ENCODE data around the gene OLFM1. TPM values are rescaled to one million over a fixed set of nuclear protein-coding genes. Genes with fewer than 3 reads are reported as not detected.

OLFM1 gene
- total RNA-seq, 1 donor from 2014 or later: 5.5 TPM

DNA sequence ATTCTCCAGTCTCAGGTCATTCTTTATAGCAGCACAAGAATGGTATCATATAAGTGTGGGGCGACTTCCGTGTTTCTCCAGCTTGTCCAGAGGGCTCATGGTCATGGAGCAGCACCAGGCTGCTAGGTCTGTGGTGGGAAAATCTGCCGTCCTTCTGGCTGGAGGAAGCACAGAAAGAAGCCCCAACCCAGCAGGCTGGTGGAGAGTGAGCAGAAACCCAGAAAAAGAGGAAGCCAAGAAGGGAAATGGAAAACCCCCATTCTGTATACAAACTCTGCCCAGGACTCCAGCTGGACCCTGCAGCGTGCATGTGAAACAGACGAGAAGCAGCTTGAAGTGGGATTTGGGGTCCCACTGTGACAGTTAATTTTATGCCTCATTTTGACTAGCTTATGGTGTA is 34.3 kb upstream of the OLFM1 start:
- no peak overlapping the region for H3K4me2 ChIP-seq (ENCODE audit: low read length)
- H3K4me1 ChIP-seq (ENCODE audit: insufficient read depth, low read length): no peaks in the 10 kb centered on the region
- Mint-ChIP-seq H3K9me3 (ENCODE audit: unreplicated experiment) (peaks cover 5% of the 10 kb centered on the region), H3K4me3 (ENCODE audit: unreplicated experiment) (no peak overlapping the region), H3K36me3 (ENCODE audit: low read depth, unreplicated experiment) (no peaks in the 10 kb centered on the region), H3K27ac (ENCODE audit: unreplicated experiment) (no peak overlapping the region), H3K4me1 (ENCODE audit: low read depth, unreplicated experiment) (no peaks in the 10 kb centered on the region), H3K27me3 (ENCODE audit: low read depth, unreplicated experiment) (peaks cover 30% of the 10 kb centered on the region)
- H2AFZ ChIP-seq (ENCODE audit: low read depth, low read length): no peak overlapping the region
- no peaks in the 10 kb centered on the region for H3K9me3 ChIP-seq (ENCODE audit: insufficient read depth, low read depth, low read length)
- no peak overlapping the region for H3K9ac ChIP-seq (ENCODE audit: low read length)
- no peak for TF ChIP-seq EZH2 (IDR thresholded peaks at IDR 0.05; ENCODE audit: insufficient read depth, low read length)
- no peak for TF ChIP-seq CTCF (IDR thresholded peaks at IDR 0.05; ENCODE audit: insufficient read depth, low read depth, low read length)
- no peak overlapping the region for H3K27ac ChIP-seq (ENCODE audit: low read depth, low read length)
- FAIRE-seq: no peak
- no peaks in the 10 kb centered on the region for H3K79me2 ChIP-seq (ENCODE audit: insufficient read depth, low read length)
- H3K36me3 ChIP-seq (ENCODE audit: insufficient read depth, low read length): no peaks in the 10 kb centered on the region
- H3K27me3 ChIP-seq (ENCODE audit: insufficient read depth, low read length): no peaks in the 10 kb centered on the region
- H4K20me1 ChIP-seq (ENCODE audit: insufficient read depth, low read length): no peaks in the 10 kb centered on the region
- no peak for DNase-seq (ENCODE audit: low read depth)
- H3K4me3 ChIP-seq (ENCODE audit: insufficient read depth, low read depth, low read length): no peak overlapping the region

- H4K20me1 ChIP-seq (ENCODE audit: insufficient read depth, low read length): no peaks in the 10 kb centered on the region
- no peaks in the 10 kb centered on the region for H3K4me1 ChIP-seq (ENCODE audit: insufficient read depth, low read length)
- no peak for DNase-seq (ENCODE audit: low read depth)
- H3K9ac ChIP-seq (ENCODE audit: low read length): no peak overlapping the region
- no peaks in the 10 kb centered on the region for H3K4me1 Mint-ChIP-seq (ENCODE audit: low read depth, unreplicated experiment)
- H3K9me3 ChIP-seq (ENCODE audit: insufficient read depth, low read depth, low read length): no peaks in the 10 kb centered on the region
- H3K9me3 Mint-ChIP-seq (ENCODE audit: unreplicated experiment): peaks cover 5% of the 10 kb centered on the region
- H3K4me3 ChIP-seq (ENCODE audit: insufficient read depth, low read depth, low read length): no peak overlapping the region
- H3K36me3 ChIP-seq (ENCODE audit: insufficient read depth, low read length): no peaks in the 10 kb centered on the region
- FAIRE-seq: no peak
- peaks cover 23% of the 10 kb centered on the region for H3K27me3 Mint-ChIP-seq (ENCODE audit: low read depth, unreplicated experiment)
- H3K36me3 Mint-ChIP-seq (ENCODE audit: low read depth, unreplicated experiment): no peaks in the 10 kb centered on the region
- TF ChIP-seq CTCF (IDR thresholded peaks at IDR 0.05; ENCODE audit: insufficient read depth, low read depth, low read length) (no peak), EZH2 (IDR thresholded peaks at IDR 0.05; ENCODE audit: insufficient read depth, low read length) (no peak)
- H3K4me2 ChIP-seq (ENCODE audit: low read length): no peak overlapping the region
- no peak overlapping the region for H3K27ac Mint-ChIP-seq (ENCODE audit: unreplicated experiment)
- H2AFZ ChIP-seq (ENCODE audit: low read depth, low read length): no peak overlapping the region
- H3K79me2 ChIP-seq (ENCODE audit: insufficient read depth, low read length): no peaks in the 10 kb centered on the region
- H3K4me3 Mint-ChIP-seq (ENCODE audit: unreplicated experiment): no peak overlapping the region
- H3K27me3 ChIP-seq (ENCODE audit: insufficient read depth, low read length): no peaks in the 10 kb centered on the region
- no peak overlapping the region for H3K27ac ChIP-seq (ENCODE audit: low read depth, low read length)
Observed at GRCh38 chr9:135055181-135055580, 32.3 kb upstream of the OLFM1 start.

DNA sequence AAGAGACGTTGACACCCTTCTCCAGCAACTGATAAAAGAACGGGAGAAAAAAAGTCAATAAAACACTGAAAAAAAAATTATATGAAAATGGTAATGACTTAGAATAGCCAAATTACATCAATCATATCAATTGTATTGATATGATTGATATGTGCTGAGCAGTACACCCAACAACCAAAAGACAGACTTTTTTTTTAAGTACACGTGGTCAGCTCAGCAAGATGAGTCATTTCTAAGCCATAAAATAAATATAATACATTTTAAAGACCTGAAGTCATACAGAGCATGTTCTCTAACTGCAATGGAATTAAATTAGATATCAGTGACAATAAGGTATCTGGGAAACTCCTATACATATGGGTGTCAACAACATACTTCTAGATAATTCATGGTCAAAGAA is 30.9 kb upstream of the OLFM1 start:
- FAIRE-seq (no peak), DNase-seq (ENCODE audit: low read depth) (no peak)
- Histone ChIP-seq H3K4me3 (ENCODE audit: insufficient read depth, low read depth, low read length) (no peak overlapping the region), H3K4me1 (ENCODE audit: insufficient read depth, low read length) (no peaks in the 10 kb centered on the region), H3K79me2 (ENCODE audit: insufficient read depth, low read length) (no peaks in the 10 kb centered on the region), H3K36me3 (ENCODE audit: insufficient read depth, low read length) (no peaks in the 10 kb centered on the region), H3K9me3 (ENCODE audit: insufficient read depth, low read depth, low read length) (no peaks in the 10 kb centered on the region), H3K4me2 (ENCODE audit: low read length) (no peak overlapping the region), H3K27ac (ENCODE audit: low read depth, low read length) (no peak overlapping the region), H3K27me3 (ENCODE audit: insufficient read depth, low read length) (no peaks in the 10 kb centered on the region), H3K9ac (ENCODE audit: low read length) (no peak overlapping the region), H4K20me1 (ENCODE audit: insufficient read depth, low read length) (no peaks in the 10 kb centered on the region), H2AFZ (ENCODE audit: low read depth, low read length) (no peak overlapping the region)
- peaks cover 33% of the 10 kb centered on the region for H3K27me3 Mint-ChIP-seq (ENCODE audit: low read depth, unreplicated experiment)
- H3K4me3 Mint-ChIP-seq (ENCODE audit: unreplicated experiment): no peak overlapping the region
- TF ChIP-seq EZH2 (IDR thresholded peaks at IDR 0.05; ENCODE audit: insufficient read depth, low read length) (no peak), CTCF (IDR thresholded peaks at IDR 0.05; ENCODE audit: insufficient read depth, low read depth, low read length) (no peak)
- H3K27ac Mint-ChIP-seq (ENCODE audit: unreplicated experiment): no peak overlapping the region
- no peaks in the 10 kb centered on the region for H3K4me1 Mint-ChIP-seq (ENCODE audit: low read depth, unreplicated experiment)
- H3K9me3 Mint-ChIP-seq (ENCODE audit: unreplicated experiment): peaks cover 2% of the 10 kb centered on the region
- H3K36me3 Mint-ChIP-seq (ENCODE audit: low read depth, unreplicated experiment): no peaks in the 10 kb centered on the region

Data from astrocyte (in vitro differentiated cells and primary cell).